ENCODE results near the gene TFF2. TPM values are rescaled to one million over a fixed set of nuclear protein-coding genes. Genes with fewer than 3 reads are reported as not detected.

TFF2 gene
- total RNA-seq, 6 donors from 2014 or later: not detected

- Histone ChIP-seq H3K9me3 (no peaks in the 10 kb centered on the region), H3K4me3 (no peak overlapping the region), H3K4me1 (peaks cover 0 to 14% (median 8%) of the 10 kb centered on the region in 4 donors), H3K27me3 (no peaks in the 10 kb centered on the region), H3K27ac (no peak overlapping the region), H3K36me3 (no peaks in the 10 kb centered on the region)
- 95 to 96% methylated on average over 15 of the region's 15 CpGs for WGBS, 2 donors
- no peak for DNase-seq
- TF ChIP-seq POLR2AphosphoS5 (IDR thresholded peaks at IDR 0.05): no peak
- TF ChIP-seq POLR2A (IDR thresholded peaks at IDR 0.05): no peak
- no peak for TF ChIP-seq EP300 (IDR thresholded peaks at IDR 0.05)
- no peak for TF ChIP-seq CTCF (IDR thresholded peaks at IDR 0.05)
- no peak for ATAC-seq (ENCODE audit: low FRiP score in 2 of 2)
Measured at GRCh38 chr21:42341776-42342542, 8.8 kb downstream of the TFF2 start.

GRCh38 chr21:42340187-42341050, 10.4 kb downstream of the TFF2 start:
- Histone ChIP-seq H3K27ac (no peak overlapping the region), H3K36me3 (no peaks in the 10 kb centered on the region), H3K27me3 (no peaks in the 10 kb centered on the region), H3K4me1 (peaks cover 0 to 14% (median 8%) of the 10 kb centered on the region in 4 donors), H3K4me3 (no peak overlapping the region), H3K9me3 (no peaks in the 10 kb centered on the region)
- 86% methylated on average over 24 of the region's 24 CpGs for WGBS, 2 donors
- no peak for ATAC-seq (ENCODE audit: low FRiP score in 2 of 2)
- TF ChIP-seq POLR2AphosphoS5 (IDR thresholded peaks at IDR 0.05) (no peak), POLR2A (IDR thresholded peaks at IDR 0.05) (no peak), EP300 (IDR thresholded peaks at IDR 0.05) (no peak), CTCF (IDR thresholded peaks at IDR 0.05) (no peak)
- no peak for DNase-seq

GRCh38 chr21:42338729-42339715, 11.8 kb downstream of the TFF2 start:
- no peaks in the 10 kb centered on the region for H3K27me3 ChIP-seq
- TF ChIP-seq EP300 (IDR thresholded peaks at IDR 0.05) (no peak), POLR2AphosphoS5 (IDR thresholded peaks at IDR 0.05) (no peak), POLR2A (IDR thresholded peaks at IDR 0.05) (no peak), CTCF (IDR thresholded peaks at IDR 0.05) (no peak)
- peak overlapping the region in 1 of 4 donors; percentile 46 for H3K27ac ChIP-seq
- ATAC-seq (ENCODE audit: low FRiP score in 2 of 2): no peak
- no peak overlapping the region for H3K4me3 ChIP-seq
- H3K9me3 ChIP-seq: no peaks in the 10 kb centered on the region
- H3K36me3 ChIP-seq: no peaks in the 10 kb centered on the region
- DNase-seq: peak in 1 of 2 donors; percentile 56
- WGBS, 2 donors: 90 to 98% methylated on average over 13 to 17 of the region's 17 CpGs
- H3K4me1 ChIP-seq: peaks cover 0 to 14% (median 8%) of the 10 kb centered on the region in 4 donors

- peak; percentile 79 to 89 for DNase-seq
- TF ChIP-seq POLR2AphosphoS5 (IDR thresholded peaks at IDR 0.05): no peak
- no peak for TF ChIP-seq EP300 (IDR thresholded peaks at IDR 0.05)
- TF ChIP-seq POLR2A (IDR thresholded peaks at IDR 0.05): no peak
- TF ChIP-seq CTCF (IDR thresholded peaks at IDR 0.05): peak; percentile 62 to 79 (median 70)
- H3K9me3 ChIP-seq: no peaks in the 10 kb centered on the region
- H3K4me1 ChIP-seq: peaks cover 0 to 14% (median 8%) of the 10 kb centered on the region in 4 donors
- H3K4me3 ChIP-seq: no peak overlapping the region
- H3K27me3 ChIP-seq: no peaks in the 10 kb centered on the region
- WGBS, 2 donors: 35 to 37% methylated on average over 18 to 23 of the region's 23 CpGs
- no peaks in the 10 kb centered on the region for H3K36me3 ChIP-seq
- peak; percentile 91 to 96 for ATAC-seq (ENCODE audit: low FRiP score in 2 of 2)
- H3K27ac ChIP-seq: peak overlapping the region in 1 of 4 donors; percentile 46
Measured at GRCh38 chr21:42337830-42338728, 12.7 kb downstream of the TFF2 start.
